OCI-M1 (cell line): ENCODE data around the gene RABGGTA.

Experiments
- DNase-seq: peaks from one replicate; lab custom pipeline; 2025; lab: John Stamatoyannopoulos, UW

The RABGGTA gene

DNA sequence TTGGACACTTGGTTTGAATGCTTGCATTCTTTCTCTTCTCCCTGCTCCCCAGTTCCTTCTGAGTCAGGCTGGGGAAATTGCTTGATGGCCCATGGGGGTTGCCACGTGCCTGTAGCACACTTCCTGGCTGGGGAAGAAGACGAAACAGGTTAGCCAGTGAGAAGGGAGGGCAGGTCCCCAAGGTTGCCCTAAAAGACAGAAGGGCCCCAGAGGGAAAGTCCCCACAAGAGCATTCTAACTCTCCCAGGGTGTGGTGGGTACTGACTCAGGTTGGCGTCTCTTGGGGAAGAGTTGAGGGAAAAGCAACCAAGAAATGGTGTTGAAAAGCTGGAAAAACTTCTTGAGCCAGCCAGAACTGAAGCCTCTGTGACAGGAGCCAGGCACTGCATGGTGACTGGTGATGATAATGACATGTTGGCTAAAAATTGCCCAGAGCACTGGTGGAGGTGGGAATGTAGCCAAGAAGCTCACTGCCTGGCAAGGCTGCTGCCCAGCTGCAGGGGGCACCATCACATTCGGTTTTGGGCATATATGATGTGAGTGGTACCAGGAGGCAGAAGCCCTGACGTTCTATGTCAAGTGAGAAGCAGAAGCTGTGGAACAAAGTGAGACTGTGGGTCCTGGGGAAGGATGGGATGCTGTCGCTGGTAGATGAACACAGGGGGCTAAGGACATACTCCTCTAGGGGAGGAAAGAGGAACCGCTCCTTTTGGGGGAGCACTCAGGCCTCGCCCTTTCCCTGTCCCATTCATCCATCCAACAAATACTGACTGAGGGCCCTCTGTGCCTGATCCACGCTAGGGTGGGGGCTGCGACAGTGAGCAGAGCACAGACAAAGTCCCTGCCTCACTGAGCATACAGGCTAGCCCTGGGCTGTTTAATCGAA is 8.1 kb upstream of the RABGGTA start:
- no peak for DNase-seq

DNA sequence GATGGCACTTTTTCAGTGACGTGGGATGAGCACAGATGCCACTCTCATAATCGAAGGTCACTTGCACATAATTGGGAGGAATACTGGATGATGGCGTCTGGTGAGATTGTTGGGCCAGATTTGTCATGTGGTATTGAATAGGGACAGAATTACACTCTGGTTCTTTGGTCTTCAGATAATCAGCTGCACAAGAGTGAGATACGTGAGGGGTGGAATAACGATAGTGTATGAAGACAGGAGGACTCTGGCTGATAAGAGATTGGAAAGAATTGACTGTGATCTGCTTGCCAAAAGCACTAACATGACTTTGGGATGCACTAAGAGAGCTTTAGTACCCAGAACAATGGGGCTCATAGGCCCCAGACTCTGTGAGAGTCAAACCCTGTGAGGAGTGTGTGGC is 7.0 kb upstream of the RABGGTA start:
- peak; percentile 30 for DNase-seq

DNA sequence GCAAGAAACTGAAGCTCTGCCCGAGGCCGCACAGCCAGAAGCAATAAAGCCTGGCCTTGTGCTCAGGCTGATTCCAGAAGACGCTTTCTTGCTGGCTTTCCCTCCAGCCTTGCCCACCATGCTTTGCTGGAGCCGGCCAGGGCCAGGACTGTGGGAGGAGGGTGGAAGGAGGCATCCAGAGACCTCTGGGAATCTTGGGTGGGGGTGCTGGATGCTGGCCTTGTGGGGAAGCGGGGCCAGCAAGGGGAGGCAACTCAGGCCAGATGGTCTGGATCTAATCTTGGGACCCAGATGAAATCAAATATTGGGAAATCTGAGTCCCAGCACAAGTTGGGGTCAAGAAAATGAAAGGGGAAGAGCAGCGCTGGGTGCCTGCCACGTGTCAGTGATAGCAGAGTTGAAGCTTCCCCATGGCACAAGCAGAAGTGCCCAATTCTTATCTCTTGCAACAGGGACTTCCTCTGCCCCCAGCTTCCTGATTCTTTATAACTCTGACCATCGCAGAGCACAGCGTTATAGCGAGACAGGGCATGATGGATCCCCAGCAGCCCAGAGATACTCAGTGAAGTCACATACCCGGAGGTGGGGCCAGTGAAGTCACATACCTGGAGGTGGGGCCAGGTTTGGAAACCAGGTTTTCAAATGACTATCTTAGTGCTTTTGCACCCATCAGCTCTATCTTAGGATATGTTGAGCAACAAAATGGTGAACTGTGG is 6.4 kb upstream of the RABGGTA start:
- peak; percentile 85 for DNase-seq

DNA sequence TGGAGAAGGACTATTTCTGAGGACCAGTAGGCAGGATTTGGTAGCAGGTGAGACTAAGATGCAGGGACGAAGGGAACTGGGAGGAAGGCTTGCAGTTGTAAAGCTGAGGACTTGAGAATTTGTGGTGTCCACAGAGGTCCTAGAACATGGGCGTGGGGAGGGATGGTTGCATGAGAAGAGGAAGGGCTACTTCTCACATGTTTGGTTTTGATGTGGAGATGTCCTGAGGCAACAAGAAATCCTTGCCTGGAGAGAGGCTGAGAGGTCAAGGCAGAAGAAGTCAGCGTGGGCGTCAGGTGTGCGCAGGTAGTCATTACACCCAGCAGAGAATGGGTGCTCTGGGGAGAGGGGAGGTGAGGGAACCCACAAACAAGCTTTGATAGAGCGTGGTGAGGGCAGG is 5.7 kb upstream of the RABGGTA start:
- DNase-seq, result no peak

DNA sequence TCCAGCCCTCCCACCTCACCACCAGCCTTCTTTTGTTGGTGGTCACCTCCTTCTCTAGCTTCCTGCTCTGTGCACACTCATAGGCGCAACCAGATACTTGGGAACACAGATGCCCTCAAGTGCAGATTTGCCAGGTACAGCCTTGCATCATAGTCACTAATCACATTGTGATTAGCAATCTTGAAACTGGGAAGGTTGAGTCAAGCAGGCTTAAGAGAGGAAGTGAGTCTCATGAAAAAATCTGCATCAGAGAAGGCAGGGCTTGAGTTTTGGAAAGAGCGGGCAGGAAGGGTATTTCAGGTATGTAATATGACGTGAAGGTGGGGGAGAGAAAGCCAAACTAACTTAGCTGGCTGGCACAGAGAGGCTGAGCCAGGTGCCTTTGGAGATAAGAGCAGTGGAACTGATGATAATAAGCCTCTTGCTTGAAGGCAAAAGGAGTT is 2.7 kb upstream of the RABGGTA start:
- peak; percentile 31 for DNase-seq

DNA sequence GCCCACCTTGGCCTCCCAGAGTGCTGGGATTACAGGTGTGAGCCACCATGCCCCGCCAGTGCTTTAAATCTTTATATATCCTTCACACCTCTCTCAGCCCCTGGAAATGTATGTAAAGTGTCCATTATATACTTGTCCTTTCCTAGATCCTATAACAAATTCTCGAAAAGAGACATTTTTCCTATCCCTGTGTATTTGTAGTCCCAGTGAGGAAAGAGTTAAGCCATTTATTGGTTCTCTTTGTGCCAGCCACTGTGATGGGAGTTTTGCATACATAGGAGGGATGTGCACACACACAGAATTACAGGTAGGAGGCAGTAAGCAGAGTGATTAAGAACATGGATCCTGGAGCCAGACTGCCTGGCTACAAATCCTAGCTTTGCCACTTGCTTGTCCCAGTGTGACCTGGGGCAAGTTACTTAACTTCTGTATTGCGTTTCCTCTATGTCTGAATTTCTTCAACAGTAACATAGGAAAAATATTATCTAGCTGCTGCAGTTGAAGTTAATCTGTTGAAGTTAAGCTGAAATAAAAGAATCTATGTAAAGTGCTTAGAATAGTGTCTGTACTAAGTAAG is 2.1 kb upstream of the RABGGTA start:
- peak; percentile 36 for DNase-seq

DNA sequence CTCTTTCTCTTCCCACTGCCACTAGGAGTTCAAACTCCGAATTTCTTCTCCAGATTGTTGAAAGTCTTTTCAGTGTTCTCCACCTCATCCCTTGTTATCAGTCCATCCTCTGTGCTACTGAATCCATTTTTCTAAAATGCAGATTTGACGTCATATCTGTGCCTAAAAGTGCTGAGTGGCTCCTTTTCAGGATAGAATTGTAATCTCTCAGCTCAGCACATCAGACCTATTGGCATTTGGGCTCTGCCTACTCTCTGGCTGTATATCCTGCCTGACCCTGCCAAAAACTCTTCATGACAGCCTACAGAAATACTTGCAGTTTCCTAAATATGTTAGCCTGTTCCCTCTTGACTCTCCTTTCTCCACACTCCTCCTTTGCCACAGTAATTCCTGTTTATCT is 1.1 kb upstream of the RABGGTA start:
- no peak for DNase-seq

DNA sequence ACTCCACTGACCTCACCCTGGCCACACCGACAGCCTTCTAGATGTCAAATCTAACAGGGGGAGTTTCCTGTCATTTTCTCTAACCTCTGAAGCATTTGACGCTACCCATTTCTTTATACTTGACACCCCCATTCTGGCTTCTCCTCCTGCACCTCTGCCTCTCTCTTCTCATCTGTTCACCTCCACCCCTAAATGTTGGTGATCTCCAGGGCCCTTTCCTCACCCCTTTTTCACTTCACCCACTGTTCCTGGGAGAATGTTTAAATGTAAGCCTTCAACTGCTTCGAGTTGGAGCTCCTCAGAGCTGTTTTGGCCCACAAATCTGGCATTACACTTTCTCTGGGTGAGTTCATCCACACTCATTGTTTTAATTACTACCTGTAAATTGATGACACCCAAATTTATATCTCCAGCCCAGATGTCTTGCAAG is 452 bp upstream of the RABGGTA start:
- DNase-seq, result no peak

DNA sequence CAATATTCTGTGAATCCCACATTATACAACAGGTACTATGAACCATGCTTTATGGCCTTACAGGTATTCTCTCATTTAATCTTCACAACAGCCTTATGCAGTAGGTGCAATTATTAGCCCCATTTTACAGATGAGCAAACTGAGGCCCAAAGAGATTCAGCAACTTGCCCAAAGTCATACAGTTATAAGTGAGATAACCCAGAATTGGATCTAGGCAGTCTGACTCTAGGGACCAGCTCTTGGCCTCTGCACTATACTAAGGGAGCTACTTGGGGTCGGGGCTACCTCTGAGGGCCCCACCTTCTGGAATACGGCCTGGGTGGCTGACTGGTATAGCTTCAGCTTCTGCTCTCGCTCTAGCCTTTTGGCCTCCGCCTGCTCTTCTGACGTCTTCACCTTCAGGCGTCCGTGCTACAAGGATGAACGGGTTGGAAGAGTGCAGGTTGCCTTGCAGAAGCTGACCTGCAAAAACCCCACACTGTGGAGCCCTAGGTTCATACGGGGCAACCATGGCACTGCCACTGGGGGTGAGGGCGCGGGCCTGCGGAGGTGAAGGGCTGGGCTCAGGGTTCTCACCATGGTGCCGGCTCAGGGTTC is 762 bp downstream of the RABGGTA start:
- peak; percentile 40 for DNase-seq

DNA sequence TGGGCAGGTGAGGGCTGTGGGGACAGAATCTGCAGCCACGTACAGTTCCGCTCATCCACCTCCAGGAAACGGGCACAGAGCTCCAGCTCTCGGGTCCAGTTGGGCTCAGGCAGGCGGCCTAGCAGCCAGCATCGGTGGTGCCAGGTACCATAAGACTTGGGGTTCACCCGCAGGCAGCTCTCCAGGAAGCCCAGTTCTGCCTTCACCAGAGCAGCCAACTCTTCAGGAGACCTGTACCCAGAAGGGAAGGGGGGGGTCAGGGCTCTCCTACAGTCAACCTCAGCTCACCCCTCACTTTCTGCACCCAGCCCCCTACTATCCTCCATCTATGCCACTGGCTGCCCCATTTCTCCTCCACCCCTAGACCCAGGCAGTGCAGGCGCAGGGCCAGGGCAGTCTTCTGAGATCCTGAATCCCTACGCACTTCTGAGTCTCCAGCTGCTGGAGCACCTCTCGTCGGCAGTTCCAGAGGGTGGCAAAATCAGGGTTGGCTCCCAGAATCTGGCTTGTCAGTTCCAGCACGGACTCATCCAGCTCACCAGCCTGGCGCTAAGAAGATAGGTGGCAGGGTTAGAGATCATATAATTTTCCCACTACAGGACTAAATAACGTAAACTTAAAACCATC is 1.4 kb downstream of the RABGGTA start:
- no peak for DNase-seq

DNA sequence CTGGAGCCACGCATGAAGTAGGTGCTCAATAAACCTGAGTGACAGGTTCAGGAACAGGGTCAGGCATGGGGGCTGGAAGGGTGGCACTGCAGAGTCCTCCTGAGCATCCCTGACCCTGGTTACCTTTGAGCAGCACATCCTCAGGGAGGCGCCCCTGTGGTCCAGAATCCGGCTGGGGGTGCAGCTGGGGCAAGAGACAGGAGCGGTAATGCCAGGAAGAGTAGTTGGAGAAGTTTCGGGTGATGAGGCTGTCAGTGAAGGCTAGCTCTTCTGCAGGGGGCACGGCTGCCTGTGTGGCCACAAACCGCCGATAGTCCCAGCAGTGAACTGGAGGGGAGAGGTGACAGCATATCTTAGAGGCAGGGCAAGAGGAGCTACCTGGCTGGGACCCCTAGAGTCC is 2.0 kb downstream of the RABGGTA start:
- DNase-seq, result no peak

DNA sequence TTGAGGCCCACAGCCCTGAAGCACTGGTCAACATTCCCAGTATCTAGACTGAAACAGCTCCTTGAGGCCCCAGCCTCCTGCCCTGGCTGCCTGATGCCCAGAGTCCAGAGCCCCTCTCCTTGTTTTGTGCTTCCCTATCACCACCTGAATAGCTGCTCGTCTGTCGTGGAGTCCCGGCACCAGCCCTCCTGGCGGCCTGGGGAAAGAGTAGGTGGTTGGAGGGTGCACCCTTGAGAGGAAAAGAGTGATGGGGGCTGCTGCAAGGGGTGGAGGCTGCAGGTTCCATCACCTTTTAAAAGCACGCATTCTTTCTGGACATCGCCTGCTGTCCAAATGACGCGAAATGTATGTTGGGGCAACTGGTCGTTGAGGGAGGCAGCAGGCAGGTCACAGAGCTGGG is 3.2 kb downstream of the RABGGTA start:
- DNase-seq, result no peak

DNA sequence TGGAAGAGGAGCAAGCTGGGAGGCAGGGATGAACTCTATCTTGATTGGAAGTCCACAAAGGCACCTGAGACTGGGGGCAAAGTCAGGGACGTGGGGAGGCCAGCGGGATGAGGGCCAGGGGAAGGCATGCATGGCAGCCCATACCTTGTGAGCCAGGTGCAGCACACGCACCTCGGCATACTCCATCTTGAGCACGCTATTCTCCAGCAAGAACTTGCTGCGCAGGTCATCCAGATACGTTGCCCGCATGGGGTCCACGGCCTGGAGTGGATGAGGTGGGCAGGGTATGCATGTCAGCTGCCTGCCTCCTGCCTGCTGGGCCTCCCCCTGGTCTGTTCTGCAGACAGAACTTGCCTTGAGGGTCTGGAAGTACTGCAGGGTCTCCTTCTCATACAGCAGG is 3.9 kb downstream of the RABGGTA start:
- DNase-seq, result no peak

DNA sequence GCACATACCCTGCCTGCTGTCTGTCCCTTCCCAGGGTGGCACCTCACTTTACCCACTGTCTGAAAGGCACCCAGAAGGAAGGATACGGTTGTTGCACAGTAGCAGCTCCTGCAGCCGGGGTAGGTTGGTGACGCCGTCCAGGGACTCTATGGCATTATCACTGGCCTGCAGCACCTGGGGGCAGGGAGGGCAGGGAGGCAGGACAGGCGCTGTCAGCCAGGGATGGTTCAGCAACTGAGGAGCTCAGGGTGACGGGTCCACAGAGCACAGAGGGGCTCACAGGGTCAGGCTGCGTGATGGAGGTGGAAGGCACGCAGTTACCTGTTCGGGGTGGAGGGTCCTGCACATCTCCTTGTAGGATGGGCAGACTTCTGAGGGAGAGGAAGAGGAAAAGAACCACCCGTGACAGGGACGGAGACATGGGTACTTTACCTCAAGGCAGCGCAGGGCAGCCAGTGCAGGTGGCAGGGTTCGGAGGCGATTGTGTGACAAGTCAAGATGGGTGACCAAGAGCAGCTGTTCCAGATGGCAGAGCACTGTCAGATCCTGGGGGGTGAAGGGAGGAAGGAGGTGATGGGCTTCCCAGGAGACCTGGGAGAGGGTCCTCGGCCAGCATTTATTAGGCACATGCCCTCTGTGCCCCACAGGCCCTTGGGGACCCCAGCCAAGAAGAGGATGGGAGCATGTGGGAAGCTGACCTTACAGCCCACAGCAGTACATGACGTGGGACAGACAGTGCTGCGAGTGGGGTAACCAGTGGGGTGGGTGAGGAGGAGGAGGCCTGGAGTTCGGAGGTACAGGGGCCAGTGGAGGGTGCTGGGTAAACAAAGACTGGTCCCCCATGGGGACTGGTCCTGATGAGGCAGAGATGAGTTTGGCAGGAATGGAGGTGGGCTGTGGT is 4.8 kb downstream of the RABGGTA start:
- DNase-seq, result no peak

DNA sequence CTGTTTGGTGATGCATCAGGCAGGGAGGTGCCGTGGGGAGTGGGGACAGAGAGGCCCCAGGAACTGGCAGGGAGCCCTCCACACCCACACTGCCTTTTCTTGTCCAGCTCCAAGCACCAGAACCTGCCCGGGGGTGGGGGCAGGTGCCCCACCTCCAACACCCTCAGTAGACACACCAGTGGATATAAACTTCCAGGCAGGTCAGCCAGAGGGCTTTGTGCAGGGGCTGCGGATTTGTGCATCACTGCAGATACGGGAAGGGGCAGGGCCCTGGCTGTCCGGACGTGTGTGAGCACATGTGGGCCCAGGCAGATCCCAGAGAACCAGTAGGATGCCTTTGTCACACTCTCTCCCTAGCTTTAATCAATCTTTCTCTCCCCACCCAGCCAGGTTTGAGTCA is 7.1 kb downstream of the RABGGTA start:
- no peak for DNase-seq

DNA sequence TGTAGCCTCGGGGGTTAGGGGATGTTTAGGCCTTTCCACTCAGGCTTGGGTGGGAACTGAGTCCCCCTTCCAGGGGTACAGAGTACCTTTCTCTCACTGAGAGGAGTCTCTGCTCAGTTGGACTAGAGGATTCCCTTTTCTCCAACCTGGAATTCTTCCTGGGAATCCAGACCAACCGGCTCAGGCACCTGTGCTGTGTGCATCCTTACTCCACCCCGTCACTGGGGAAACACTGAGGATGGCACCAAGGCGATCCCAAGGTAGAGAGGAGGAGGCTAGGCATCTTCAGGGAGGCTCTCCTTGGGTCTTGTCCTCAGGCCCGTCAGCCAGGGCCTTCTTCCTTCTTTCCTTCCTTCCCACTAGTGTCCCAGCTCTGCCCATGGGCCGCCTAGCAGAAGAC is 7.5 kb downstream of the RABGGTA start:
- DNase-seq, result no peak

DNA sequence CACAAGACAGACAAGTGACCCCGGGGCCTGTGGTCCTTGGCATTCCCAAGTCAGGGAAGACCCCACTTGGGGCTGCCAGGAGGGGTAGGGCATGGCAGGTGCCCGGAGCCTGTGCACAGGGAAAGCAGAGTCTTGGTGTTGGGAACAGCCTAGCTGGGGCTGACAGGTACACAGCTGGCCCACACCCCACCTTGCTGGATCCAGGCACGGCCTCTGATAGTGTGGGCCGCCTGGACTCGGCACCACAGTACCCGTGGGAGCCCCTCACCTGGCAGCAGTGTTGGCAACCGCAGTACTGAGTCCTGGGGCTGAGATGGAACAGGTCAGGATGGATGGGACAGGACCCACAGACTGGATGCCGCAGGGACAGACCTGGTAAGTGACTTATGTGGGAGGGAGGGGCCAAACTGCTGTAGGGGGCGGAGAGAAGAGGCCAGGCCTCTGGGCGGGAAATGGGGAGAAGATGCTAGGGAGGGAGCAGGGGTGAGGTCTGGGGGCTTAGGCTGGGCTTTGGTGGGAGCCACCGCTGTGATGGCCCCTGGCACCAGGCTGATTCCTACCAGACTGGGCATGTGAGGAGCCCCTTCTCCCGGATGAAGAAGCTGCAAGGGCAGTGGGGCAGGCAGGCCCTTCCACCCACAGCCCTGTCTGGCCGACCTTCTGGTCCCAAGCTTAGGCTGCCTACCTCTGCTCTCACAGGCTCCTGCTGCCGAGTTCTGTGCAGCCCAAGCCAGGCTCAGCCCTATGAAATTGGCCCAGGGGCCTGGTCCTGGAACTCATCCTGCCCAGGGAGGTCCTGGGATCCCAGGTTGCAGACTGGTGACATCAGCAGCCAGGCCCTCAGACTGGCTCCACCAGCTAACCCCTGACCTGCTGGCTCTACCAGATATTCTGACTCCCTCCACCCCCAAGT is 8.3 kb downstream of the RABGGTA start, which contains the start of gene TGM1:
Gene TGM1 (minus strand): TSS at position 357 of the 913 bp plus-strand sequence. CDS start 825 bp downstream, outside the sequence.
- no peak for DNase-seq

DNA sequence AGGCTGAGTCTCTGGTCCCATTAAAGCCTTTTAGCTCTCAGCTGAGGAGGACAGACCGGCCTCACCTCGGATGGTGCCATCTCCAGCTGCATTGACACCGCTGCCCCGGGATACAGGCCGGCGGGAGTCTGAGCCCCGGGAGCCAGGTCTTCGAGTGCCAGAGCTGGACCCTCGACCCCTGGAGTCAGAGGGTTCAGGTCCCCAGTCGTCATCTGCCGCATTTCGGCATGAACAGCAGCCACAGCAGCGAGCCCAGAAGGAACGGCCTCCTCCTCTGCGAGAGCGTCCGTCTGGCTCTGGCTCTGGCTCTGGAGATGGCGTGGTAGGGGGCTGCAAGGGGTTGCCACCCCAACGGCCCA is 9.4 kb downstream of the RABGGTA start:
- no peak for DNase-seq

DNA sequence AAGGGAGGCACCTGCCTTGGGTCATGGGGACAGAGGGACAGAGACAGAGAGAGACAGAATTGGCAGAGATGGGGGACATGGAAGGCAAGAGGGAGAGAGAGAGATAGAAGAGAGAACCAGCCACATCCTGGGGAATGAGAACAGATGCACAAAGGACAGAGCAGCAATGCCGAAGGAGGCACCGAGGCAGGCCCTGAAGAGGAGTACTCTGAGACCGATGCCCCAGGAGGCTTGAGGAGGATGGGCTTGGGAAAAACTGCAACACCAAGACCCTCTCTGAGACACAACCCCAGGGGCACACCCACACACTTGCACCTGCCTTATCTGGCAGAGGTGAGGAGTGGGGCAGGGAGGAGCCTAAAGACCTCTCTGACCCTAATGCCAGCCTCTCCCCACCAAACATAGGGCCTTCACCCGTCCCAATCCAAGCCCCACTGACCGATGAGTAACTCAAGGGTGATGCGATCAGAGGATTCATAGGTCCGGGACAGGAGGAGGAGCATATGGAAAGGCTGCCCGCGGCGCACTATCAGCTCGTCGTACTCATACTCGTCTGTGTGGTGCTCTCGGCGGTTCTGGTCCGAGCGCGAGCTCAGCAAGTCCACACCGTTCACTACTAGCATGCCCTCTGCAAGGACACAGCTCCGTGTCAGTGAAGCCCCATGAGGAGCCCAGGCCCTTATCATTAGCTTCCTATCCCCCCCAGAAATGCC is 10.0 kb downstream of the RABGGTA start:
- DNase-seq, result no peak
